Pancreas (tissue), 10 donors: ENCODE data around the gene DNAJA3. TPM values are rescaled to one million over a fixed set of nuclear protein-coding genes. Genes with fewer than 3 reads are reported as not detected.

Source experiments
- ATAC-seq, 4 donors: fragments of 200-7000 bp; cut with Tn5 transposase; one replicate each; pipeline versions ENCODE4 v1.8.0 to v1.9.1; 2020; ENCODE audit warnings: mild to moderate bottlenecking in 4 of 4, moderate library complexity in 4 of 4
- DNase-seq, 6 donors: peaks; one replicate each; pipeline ENCODE4 v3.0.0-alpha.2; 2020
- FAIRE-seq: peaks from 2 replicates; lab custom pipeline; 2012; peaks lifted over from hg19 to GRCh38; lab: Jason Lieb, UNC
- H3K27ac ChIP-seq, 4 donors: fragments of 200-600 bp; sonication (generic); 1 replicate in 3 of 4; 2 replicates in 1 of 4; pipeline versions ENCODE4 v1.5.0 to v1.8.0; 2020
- H3K27me3 ChIP-seq, 4 donors: fragments of 200-600 bp; one replicate each; pipeline ENCODE4 v1.8.0; 2021
- H3K36me3 ChIP-seq, 3 donors: fragments of 200-600 bp; sonication (generic) in 1 of 3; one replicate each; pipeline versions ENCODE4 v1.5.0 to v1.8.0; 2020 to 2021
- H3K4me1 ChIP-seq, 3 donors: fragments of 200-600 bp; one replicate each; pipeline ENCODE4 v1.8.0; 2021
- H3K4me3 ChIP-seq, 4 donors: fragments of 200-600 bp; sonication (generic) in 2 of 4; one replicate each; pipeline versions ENCODE4 v1.5.0 to v1.8.0; 2020 to 2021
- H3K9me3 ChIP-seq, 4 donors: fragments of 200-600 bp; one replicate each; pipeline ENCODE4 v1.8.0; 2021
- CTCF ChIP-seq, 4 donors: fragments of 200-600 bp; sonication (generic) in 3 of 4; IDR thresholded peaks; one replicate each; pipeline versions ENCODE4 v1.5.0 to v1.8.0; 2021; ENCODE audit warnings: antibody characterized with exemption in 4 of 4
- WGBS, 2 donors: extraction: QIAGEN DNeasy Blood & Tissue Kit; methylation state at CpG; one replicate each; pipeline ENCODE4 v1.1.7; 2013; 5-methylcytosine and 5-hydroxymethylcytosine counted together
- intact Hi-C, 3 donors: fragments of 100-400 bp; cut with DNase I; formaldehyde crosslinking; loops; one replicate each; pipeline versions ENCODE4 v1.11.1 to v1.14.2; 2022
- polyA plus RNA-seq, 2 donors: library from polyadenylated mRNA; stranded (reverse); fragments of 200-250 nt; gene quantifications; one replicate each; pipeline ENCODE4 v1.2.3, GENCODE V29; 2013
- total RNA-seq, 6 donors: library from RNA; stranded (reverse); fragmentation: NEBNext Ultra II Directional in 4 of 6; extraction: Animal tissue kit (Norgen Biotek cat#: 25700) in 4 of 6; gene quantifications; one replicate each; pipeline versions ENCODE4 v1.2.1 to v1.2.4, GENCODE V29; 2021 to 2023
- donor health status: healthy with polysubstance abuse.
- donor health status: DM: no; HTN: no; CAD: no; lungs with moderate emphysema.
- donor health status: DM: no; HTN: no; CAD: no.
- donor health status: control.
- donor health status: control.
- donor health status: Bipolar disorder and iron deficiency.
- donor health status: DM: yes; HTN: yes; CAD: no.
- donor health status: DM: no; HTN: no; CAD: no.
- donor health status: DM: no; HTN: no; CAD: no.
- donor health status: DM: yes; HTN: yes; CAD: no.

Gene DNAJA3
- 10 to 100 TPM; 21.0 to 33.7 (median 21.5) TPM for total RNA-seq
- polyA plus RNA-seq: 10 to 100 TPM; 20.3 to 23.0 TPM

- TF ChIP-seq CTCF (IDR thresholded peaks at IDR 0.05): no peak
- 0% methylated on average over 65 to 68 of the region's 68 CpGs for WGBS, 2 donors
- ATAC-seq (peak; percentile 94 to 99 (median 98)), FAIRE-seq (no peak), DNase-seq (peak; percentile 86 to 98 (median 92))
- intact Hi-C loops: no loop called here
- H3K4me1 ChIP-seq: peaks cover 10 to 14% (median 13%) of the 10 kb centered on the region in 3 donors
- H3K27ac ChIP-seq: peak within 1 kb of the TSS; percentile 81 to 99 (median 94)
- H3K4me3 ChIP-seq: peak within 1 kb of the TSS; percentile 68 to 98 (median 98)
- no peaks in the 10 kb centered on the region for H3K27me3 ChIP-seq
- H3K36me3 ChIP-seq: no peaks in the 10 kb centered on the region
- no peaks in the 10 kb centered on the region for H3K9me3 ChIP-seq
Measured at GRCh38 chr16:4425378-4426020, at the start of gene DNAJA3. TSS of gene DNAJA3 (plus strand) at chr16:4425868. CDS start at chr16:4425882, 14 bp downstream.

GRCh38 chr16:4376126-4376892, 49.4 kb upstream of the DNAJA3 start:
- Histone ChIP-seq H3K36me3 (no peaks in the 10 kb centered on the region), H3K4me3 (peak overlapping the region in 1 of 4 donors; percentile 4), H3K27ac (peak overlapping the region; percentile 69 to 92 (median 80)), H3K27me3 (no peaks in the 10 kb centered on the region), H3K9me3 (no peaks in the 10 kb centered on the region), H3K4me1 (peaks cover 0 to 25% (median 24%) of the 10 kb centered on the region in 3 donors)
- DNase-seq: peak; percentile 79 to 97 (median 90)
- no peak for TF ChIP-seq CTCF (IDR thresholded peaks at IDR 0.05)
- intact Hi-C loops: no loop called here
- ATAC-seq: peak; percentile 43 to 66 (median 64)
- 38 to 48% methylated on average over 31 of the region's 31 CpGs for WGBS, 2 donors
- no peak for FAIRE-seq

- intact Hi-C loops: no loop called here
- Histone ChIP-seq H3K36me3 (peaks cover 0 to under 1% (median 0%) of the 10 kb centered on the region in 3 donors), H3K9me3 (no peaks in the 10 kb centered on the region), H3K27me3 (no peaks in the 10 kb centered on the region), H3K27ac (peak overlapping the region in 3 of 4 donors; percentile 69 to 92 (median 86)), H3K4me3 (peak overlapping the region in 1 of 4 donors; percentile 4), H3K4me1 (peaks cover 0 to 25% (median 24%) of the 10 kb centered on the region in 3 donors)
- ATAC-seq (no peak), DNase-seq (peak in 1 of 6 donors; percentile 75), FAIRE-seq (no peak)
- WGBS, 2 donors: 77 to 79% methylated on average over 27 of the region's 27 CpGs
- TF ChIP-seq CTCF (IDR thresholded peaks at IDR 0.05): no peak
Measured at GRCh38 chr16:4376893-4377572, 48.6 kb upstream of the DNAJA3 start.

- H3K27ac ChIP-seq: peak overlapping the region in 3 of 4 donors; percentile 33 to 92 (median 86)
- TF ChIP-seq CTCF (IDR thresholded peaks at IDR 0.05): no peak
- no peaks in the 10 kb centered on the region for H3K27me3 ChIP-seq
- H3K9me3 ChIP-seq: no peaks in the 10 kb centered on the region
- H3K36me3 ChIP-seq: peaks cover 0 to 7% (median 0%) of the 10 kb centered on the region in 3 donors
- peak in 1 of 4 donors; percentile 6 for ATAC-seq
- no peak for FAIRE-seq
- peaks cover 0 to 25% (median 24%) of the 10 kb centered on the region in 3 donors for H3K4me1 ChIP-seq
- DNase-seq: peak in 1 of 6 donors; percentile 60
- H3K4me3 ChIP-seq: no peak overlapping the region
- intact Hi-C loops: no loop called here
- WGBS, 2 donors: 62 to 68% methylated on average over 12 of the region's 12 CpGs
Measured at GRCh38 chr16:4377573-4378154, 48.0 kb upstream of the DNAJA3 start.
